GM19035 (cell line): ENCODE measurements around the gene CDX2.
"Not testable (repeated sequence)": the region's sequence is repeated elsewhere in the genome, so short reads cannot be mapped to it uniquely, and the experiment has no call there.

Source experiments
- ATAC-seq: cut with Tn5 transposase; IDR thresholded peaks from one replicate; pipeline ENCODE4 v1.9.1; 2021; ENCODE audit not compliant: unreplicated experiment

Gene CDX2

GRCh38 chr13:27965740-27966640, 3.1 kb downstream of the CDX2 start:
- ATAC-seq = no peak

GRCh38 chr13:27965343-27965739, 3.8 kb downstream of the CDX2 start:
- ATAC-seq = no peak

GRCh38 chr13:27964741-27965323, 4.3 kb downstream of the CDX2 start:
- ATAC-seq = no peak

GRCh38 chr13:27964206-27964605, 4.9 kb downstream of the CDX2 start:
- not testable (repeated sequence) for ATAC-seq

- no peak for ATAC-seq
Observed at GRCh38 chr13:27963491-27963890, 5.6 kb downstream of the CDX2 start.

GRCh38 chr13:27962982-27963381, 6.1 kb downstream of the CDX2 start:
- ATAC-seq = no peak

GRCh38 chr13:27962128-27962841, 6.8 kb downstream of the CDX2 start:
- no peak for ATAC-seq

- ATAC-seq = no peak
Observed at GRCh38 chr13:27961227-27962085, 7.7 kb downstream of the CDX2 start.

- no peak for ATAC-seq
Observed at GRCh38 chr13:27960362-27961226, 8.5 kb downstream of the CDX2 start.

- ATAC-seq = no peak
Observed at GRCh38 chr13:27959976-27960361, 9.1 kb downstream of the CDX2 start.

GRCh38 chr13:27956576-27957300, 12.4 kb downstream of the CDX2 start:
- no peak for ATAC-seq

- no peak for ATAC-seq
Observed at GRCh38 chr13:27955014-27955591, 14.0 kb downstream of the CDX2 start.

GRCh38 chr13:27954406-27954851, 14.7 kb downstream of the CDX2 start:
- peak; percentile 7 for ATAC-seq

GRCh38 chr13:27953676-27954405, 15.3 kb downstream of the CDX2 start:
- ATAC-seq = peak; percentile 85

- ATAC-seq = no peak
Observed at GRCh38 chr13:27952876-27953675, 16.0 kb downstream of the CDX2 start.

- no peak for ATAC-seq
Observed at GRCh38 chr13:27942972-27943371, 26.1 kb downstream of the CDX2 start.

GRCh38 chr13:27933580-27934328, 35.4 kb downstream of the CDX2 start:
- ATAC-seq = no peak
